HepG2 (cell line): ENCODE measurements around the gene CADM4. TPM values are rescaled to one million over a fixed set of nuclear protein-coding genes. Genes with fewer than 3 reads are reported as not detected.

Experiments
- CEBPG ChIP-seq: IDR thresholded peaks from 2 replicates; pipeline ENCODE4 v1.6.1; 2016
- CENPT ChIP-seq: sonication (generic); formaldehyde crosslinking; IDR thresholded peaks from 2 replicates; pipeline ENCODE4 v1.8.0; 2022; ENCODE audit warnings: low read depth, mild to moderate bottlenecking, moderate library complexity, missing genetic modification reagents
- CREB3 ChIP-seq: sonication (generic); formaldehyde crosslinking; IDR thresholded peaks from 2 replicates; pipeline ENCODE4 v1.5.0; 2020; ENCODE audit warnings: missing genetic modification reagents
- FOXK2 ChIP-seq: fragments of 450-650 bp; IDR thresholded peaks from 2 replicates; pipeline ENCODE4 v1.6.1; 2016
- KDM4B ChIP-seq: sonication (generic); formaldehyde crosslinking; IDR thresholded peaks from 2 replicates; pipeline ENCODE4 v1.4.0; 2020; ENCODE audit warnings: missing genetic modification reagents
- KLF6 ChIP-seq: IDR thresholded peaks from 2 replicates; pipeline ENCODE4 v1.8.0; 2016; ENCODE audit warnings: missing biosample characterization, missing genetic modification reagents
- NFKB2 ChIP-seq: sonication (generic); formaldehyde crosslinking; IDR thresholded peaks from 2 replicates; pipeline ENCODE4 v1.4.0; 2020; ENCODE audit warnings: missing genetic modification reagents, borderline replicate concordance
- NR3C1 ChIP-seq: sonication (generic); formaldehyde crosslinking; IDR thresholded peaks from 2 replicates; pipeline ENCODE4 v1.4.0; 2020; ENCODE audit warnings: missing genetic modification reagents
- POLR2A ChIP-seq, 2 experiments: IDR thresholded peaks; 2 replicates each; pipeline ENCODE4 v1.6.1; 2011; ENCODE audit warnings: low read depth in 2 of 2, low read length in 2 of 2, mild to moderate bottlenecking in 1 of 2, moderate library complexity in 1 of 2; ENCODE audit not compliant: insufficient read depth in 1 of 2
- REXO4 ChIP-seq: sonication (generic); formaldehyde crosslinking; IDR thresholded peaks from 2 replicates; pipeline ENCODE4 v1.8.0; 2022; ENCODE audit warnings: missing genetic modification reagents, mild to moderate bottlenecking, borderline replicate concordance
- SP2 ChIP-seq: sonication (generic); formaldehyde crosslinking; IDR thresholded peaks from 2 replicates; pipeline ENCODE4 v1.5.1; 2020; ENCODE audit warnings: mild to moderate bottlenecking, missing genetic modification reagents
- TEAD3 ChIP-seq: optimal IDR thresholded peaks from 2 replicates; pipeline ENCODE3; 2016; ENCODE audit warnings: borderline replicate concordance
- TOPORS ChIP-seq: sonication (generic); formaldehyde crosslinking; IDR thresholded peaks from 2 replicates; pipeline ENCODE4 v1.8.0; 2023; ENCODE audit warnings: mild to moderate bottlenecking, missing genetic modification reagents
- TRIM24 ChIP-seq: sonication (generic); formaldehyde crosslinking; IDR thresholded peaks from 2 replicates; pipeline ENCODE4 v1.8.0; 2022; ENCODE audit warnings: mild to moderate bottlenecking, missing genetic modification reagents
- TSC22D2 ChIP-seq: sonication (generic); formaldehyde crosslinking; IDR thresholded peaks from 2 replicates; pipeline ENCODE4 v1.5.1; 2020; ENCODE audit warnings: missing genetic modification reagents, mild to moderate bottlenecking, borderline replicate concordance
- ZNF101 ChIP-seq: sonication (generic); formaldehyde crosslinking; IDR thresholded peaks from 2 replicates; pipeline ENCODE4 v1.4.0; 2020; ENCODE audit warnings: mild to moderate bottlenecking, low read depth, missing genetic modification reagents, borderline replicate concordance
- ZNF224 ChIP-seq: sonication (generic); formaldehyde crosslinking; IDR thresholded peaks from 2 replicates; pipeline ENCODE4 v1.5.0; 2020; ENCODE audit warnings: mild to moderate bottlenecking, missing genetic modification reagents
- ZNF556 ChIP-seq: sonication (generic); formaldehyde crosslinking; IDR thresholded peaks from 2 replicates; pipeline ENCODE4 v1.4.0; 2020; ENCODE audit warnings: mild to moderate bottlenecking, missing genetic modification reagents, borderline replicate concordance
- ZNF644 ChIP-seq: IDR thresholded peaks from 2 replicates; pipeline ENCODE4 v1.6.1; 2016; ENCODE audit warnings: low read depth
- ZNF773 ChIP-seq: sonication (generic); formaldehyde crosslinking; IDR thresholded peaks from 2 replicates; pipeline ENCODE4 v1.4.0; 2020; ENCODE audit warnings: missing genetic modification reagents, borderline replicate concordance
- ZSCAN25 ChIP-seq: sonication (generic); formaldehyde crosslinking; IDR thresholded peaks from 2 replicates; pipeline ENCODE4 v1.8.0; 2022; ENCODE audit warnings: mild to moderate bottlenecking, missing genetic modification reagents
- ZSCAN9 ChIP-seq: IDR thresholded peaks from 2 replicates; pipeline ENCODE4 v1.6.1; 2016; ENCODE audit warnings: borderline replicate concordance
- polyA plus RNA-seq, 8 experiments: library from polyadenylated mRNA; depleted of rRNA in 3 of 8; stranded (reverse) in 7 of 8; unstranded in 1 of 8; fragments of >200 nt; fragmentation: Illumina TruSeq in 4 of 8; extraction: Trizol in 4 of 8; gene quantifications; 2 replicates each; pipeline versions ENCODE4 v1.2.1 to v1.2.3, GENCODE V29; 2011 to 2016; ENCODE audit warnings: low read depth in 4 of 8, missing spikeins in 1 of 8, mixed read lengths in 1 of 8; ENCODE audit not compliant: insufficient read depth in 1 of 8
- total RNA-seq, 5 experiments: library from RNA; depleted of rRNA; stranded (reverse); fragments of >200 nt; fragmentation: Illumina TruSeq; extraction: Trizol; gene quantifications; 2 replicates each; pipeline ENCODE4 v1.2.3, GENCODE V29; 2016; ENCODE audit warnings: low read depth in 1 of 5
- TF ChIP-seq, protein P1 (sequence below): sonication (generic); formaldehyde crosslinking; conservative IDR thresholded peaks from 2 replicates; pipeline ENCODE4 v1.8.1; 2023; ENCODE audit warnings: missing genetic modification reagents
- TF ChIP-seq, protein P2 (sequence below): sonication (generic); formaldehyde crosslinking; IDR thresholded peaks from 2 replicates; pipeline ENCODE4 v1.5.1; 2020; ENCODE audit warnings: missing genetic modification reagents, mild to moderate bottlenecking, borderline replicate concordance
- TF ChIP-seq, protein P3 (sequence below): sonication (generic); formaldehyde crosslinking; IDR thresholded peaks from 2 replicates; pipeline ENCODE4 v1.8.1; 2022; ENCODE audit warnings: low read depth, mild to moderate bottlenecking, missing genetic modification reagents
- TF ChIP-seq, protein P4 (sequence below): sonication (generic); formaldehyde crosslinking; IDR thresholded peaks from 2 replicates; pipeline ENCODE4 v1.4.0; 2020; ENCODE audit warnings: missing genetic modification reagents

CADM4 gene
- total and polyA plus RNA-seq, 2 of the 13 experiments (the other 11 are each of a cell fraction or from before 2014, with no cell fraction given) = 8.5 to 16.0 TPM

GRCh38 chr19:43618921-43619261 is 20.8 kb downstream of the CADM4 start (continued):
- TF ChIP-seq KLF6 (no peak), ZNF556 (CRISPR knock-in tag) (no peak), POLR2A (IDR thresholded peaks at IDR 0.05; ENCODE audit: insufficient read depth in 1 of 2, low read depth in 2 of 2, low read length in 2 of 2) (peak; percentile 54 to 73; a peak in 3 of 4 replicates), ZNF224 (CRISPR knock-in tag) (no peak), ZSCAN25 (CRISPR knock-in tag) (no peak), ZNF101 (CRISPR knock-in tag) (no peak), FOXK2 (no peak), ZNF644 (0 out of 2 replicates have a peak, but pooled peaks have one; percentile 38), REXO4 (CRISPR knock-in tag) (no peak), ZNF773 (CRISPR knock-in tag) (no peak), NR3C1 (CRISPR knock-in tag) (no peak), TEAD3 (peak; percentile 7), CEBPG (CRISPR knock-in tag) (no peak), CENPT (CRISPR knock-in tag) (no peak), TSC22D2 (peak; percentile 32; the same call in 1 of the 2 replicates), CREB3 (CRISPR knock-in tag) (no peak), ZSCAN9 (CRISPR knock-in tag) (no peak), KDM4B (CRISPR knock-in tag) (no peak; the same call in 1 of the 2 replicates), SP2 (CRISPR knock-in tag) (0 out of 2 replicates have a peak, but pooled peaks have one; percentile 17), TRIM24 (CRISPR knock-in tag) (no peak), NFKB2 (no peak), TOPORS (CRISPR knock-in tag) (no peak)
- TF ChIP-seq, protein P1, sequence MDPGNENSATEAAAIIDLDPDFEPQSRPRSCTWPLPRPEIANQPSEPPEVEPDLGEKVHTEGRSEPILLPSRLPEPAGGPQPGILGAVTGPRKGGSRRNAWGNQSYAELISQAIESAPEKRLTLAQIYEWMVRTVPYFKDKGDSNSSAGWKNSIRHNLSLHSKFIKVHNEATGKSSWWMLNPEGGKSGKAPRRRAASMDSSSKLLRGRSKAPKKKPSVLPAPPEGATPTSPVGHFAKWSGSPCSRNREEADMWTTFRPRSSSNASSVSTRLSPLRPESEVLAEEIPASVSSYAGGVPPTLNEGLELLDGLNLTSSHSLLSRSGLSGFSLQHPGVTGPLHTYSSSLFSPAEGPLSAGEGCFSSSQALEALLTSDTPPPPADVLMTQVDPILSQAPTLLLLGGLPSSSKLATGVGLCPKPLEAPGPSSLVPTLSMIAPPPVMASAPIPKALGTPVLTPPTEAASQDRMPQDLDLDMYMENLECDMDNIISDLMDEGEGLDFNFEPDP (CRISPR knock-in tag) = no peak
- TF ChIP-seq, protein P2, sequence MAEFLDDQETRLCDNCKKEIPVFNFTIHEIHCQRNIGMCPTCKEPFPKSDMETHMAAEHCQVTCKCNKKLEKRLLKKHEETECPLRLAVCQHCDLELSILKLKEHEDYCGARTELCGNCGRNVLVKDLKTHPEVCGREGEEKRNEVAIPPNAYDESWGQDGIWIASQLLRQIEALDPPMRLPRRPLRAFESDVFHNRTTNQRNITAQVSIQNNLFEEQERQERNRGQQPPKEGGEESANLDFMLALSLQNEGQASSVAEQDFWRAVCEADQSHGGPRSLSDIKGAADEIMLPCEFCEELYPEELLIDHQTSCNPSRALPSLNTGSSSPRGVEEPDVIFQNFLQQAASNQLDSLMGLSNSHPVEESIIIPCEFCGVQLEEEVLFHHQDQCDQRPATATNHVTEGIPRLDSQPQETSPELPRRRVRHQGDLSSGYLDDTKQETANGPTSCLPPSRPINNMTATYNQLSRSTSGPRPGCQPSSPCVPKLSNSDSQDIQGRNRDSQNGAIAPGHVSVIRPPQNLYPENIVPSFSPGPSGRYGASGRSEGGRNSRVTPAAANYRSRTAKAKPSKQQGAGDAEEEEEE (CRISPR knock-in tag) = peak; percentile 22; the same call in 1 of the 2 replicates
- TF ChIP-seq, protein P3, sequence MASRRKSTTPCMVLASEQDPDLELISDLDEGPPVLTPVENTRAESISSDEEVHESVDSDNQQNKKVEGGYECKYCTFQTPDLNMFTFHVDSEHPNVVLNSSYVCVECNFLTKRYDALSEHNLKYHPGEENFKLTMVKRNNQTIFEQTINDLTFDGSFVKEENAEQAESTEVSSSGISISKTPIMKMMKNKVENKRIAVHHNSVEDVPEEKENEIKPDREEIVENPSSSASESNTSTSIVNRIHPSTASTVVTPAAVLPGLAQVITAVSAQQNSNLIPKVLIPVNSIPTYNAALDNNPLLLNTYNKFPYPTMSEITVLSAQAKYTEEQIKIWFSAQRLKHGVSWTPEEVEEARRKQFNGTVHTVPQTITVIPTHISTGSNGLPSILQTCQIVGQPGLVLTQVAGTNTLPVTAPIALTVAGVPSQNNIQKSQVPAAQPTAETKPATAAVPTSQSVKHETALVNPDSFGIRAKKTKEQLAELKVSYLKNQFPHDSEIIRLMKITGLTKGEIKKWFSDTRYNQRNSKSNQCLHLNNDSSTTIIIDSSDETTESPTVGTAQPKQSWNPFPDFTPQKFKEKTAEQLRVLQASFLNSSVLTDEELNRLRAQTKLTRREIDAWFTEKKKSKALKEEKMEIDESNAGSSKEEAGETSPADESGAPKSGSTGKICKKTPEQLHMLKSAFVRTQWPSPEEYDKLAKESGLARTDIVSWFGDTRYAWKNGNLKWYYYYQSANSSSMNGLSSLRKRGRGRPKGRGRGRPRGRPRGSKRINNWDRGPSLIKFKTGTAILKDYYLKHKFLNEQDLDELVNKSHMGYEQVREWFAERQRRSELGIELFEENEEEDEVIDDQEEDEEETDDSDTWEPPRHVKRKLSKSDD = no peak
- TF ChIP-seq, protein P4, sequence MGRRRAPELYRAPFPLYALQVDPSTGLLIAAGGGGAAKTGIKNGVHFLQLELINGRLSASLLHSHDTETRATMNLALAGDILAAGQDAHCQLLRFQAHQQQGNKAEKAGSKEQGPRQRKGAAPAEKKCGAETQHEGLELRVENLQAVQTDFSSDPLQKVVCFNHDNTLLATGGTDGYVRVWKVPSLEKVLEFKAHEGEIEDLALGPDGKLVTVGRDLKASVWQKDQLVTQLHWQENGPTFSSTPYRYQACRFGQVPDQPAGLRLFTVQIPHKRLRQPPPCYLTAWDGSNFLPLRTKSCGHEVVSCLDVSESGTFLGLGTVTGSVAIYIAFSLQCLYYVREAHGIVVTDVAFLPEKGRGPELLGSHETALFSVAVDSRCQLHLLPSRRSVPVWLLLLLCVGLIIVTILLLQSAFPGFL = no peak
